ENCODE results near the gene KCNE5. TPM values are rescaled to one million over a fixed set of nuclear protein-coding genes. Genes with fewer than 3 reads are reported as not detected.
"Not testable (repeated sequence)": the region's sequence is repeated elsewhere in the genome, so short reads cannot be mapped to it uniquely, and the experiment has no call there.

The KCNE5 gene
- total and polyA plus RNA-seq, 3 donors from 2014 or later: 0.57 to 0.81 (median 0.79) TPM

DNA sequence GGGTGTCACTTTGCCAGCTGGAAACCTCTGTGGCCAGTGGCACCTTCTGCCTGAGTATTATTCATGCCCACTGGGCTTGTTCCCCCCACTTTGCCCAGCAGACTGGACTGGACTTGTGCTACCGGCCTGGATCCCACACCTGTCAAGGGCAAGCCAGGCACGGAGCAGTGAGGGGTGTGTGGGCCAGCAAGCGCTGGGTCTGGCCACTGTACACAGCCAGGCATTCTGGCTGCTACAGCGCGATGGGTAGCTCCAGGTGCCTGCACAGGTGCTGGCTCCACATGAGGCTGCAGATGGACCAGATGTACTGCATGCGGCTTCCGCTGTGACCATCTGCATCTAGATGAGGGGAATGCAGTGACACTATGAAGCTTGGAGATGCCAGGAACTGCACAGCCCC, 39.5 kb downstream of the KCNE5 start:
- WGBS, 2 donors: 95% methylated on average over 5 of the region's 7 CpGs; no CpG with 5 or more reads in 1 of the 2 donors
- no peaks in the 10 kb centered on the region for H3K9me3 ChIP-seq
- intact Hi-C loops (cut with DNase I; ENCODE audit: low total_unique reads): no loop called here
- H3K27me3 ChIP-seq: no peaks in the 10 kb centered on the region
- H3K4me3 ChIP-seq: no peak overlapping the region
- H3K36me3 ChIP-seq (ENCODE audit: low read depth, missing control alignments): no peaks in the 10 kb centered on the region
- H3K4me1 ChIP-seq: no peaks in the 10 kb centered on the region
- DNase-seq: no peak
- TF ChIP-seq CTCF (IDR thresholded peaks at IDR 0.05) (no peak), POLR2A (IDR thresholded peaks at IDR 0.05) (no peak)
- H3K27ac ChIP-seq: no peak overlapping the region

GRCh38 chrX:109578916-109579315, 46.1 kb downstream of the KCNE5 start:
- intact Hi-C loops (cut with DNase I; ENCODE audit: low total_unique reads): no loop called here
- no peak for DNase-seq
- Histone ChIP-seq H3K9me3 (no peaks in the 10 kb centered on the region), H3K4me1 (no peaks in the 10 kb centered on the region), H3K4me3 (no peak overlapping the region), H3K36me3 (ENCODE audit: low read depth, missing control alignments) (no peaks in the 10 kb centered on the region), H3K27ac (no peak overlapping the region), H3K27me3 (no peaks in the 10 kb centered on the region)
- TF ChIP-seq POLR2A (IDR thresholded peaks at IDR 0.05): no peak
- no peak for TF ChIP-seq CTCF (IDR thresholded peaks at IDR 0.05)
- WGBS, 2 donors: 54 to 60% methylated on average over 1 of the region's 1 CpG

GRCh38 chrX:109577055-109577454, 47.9 kb downstream of the KCNE5 start:
- no peak overlapping the region for H3K4me3 ChIP-seq

DNA sequence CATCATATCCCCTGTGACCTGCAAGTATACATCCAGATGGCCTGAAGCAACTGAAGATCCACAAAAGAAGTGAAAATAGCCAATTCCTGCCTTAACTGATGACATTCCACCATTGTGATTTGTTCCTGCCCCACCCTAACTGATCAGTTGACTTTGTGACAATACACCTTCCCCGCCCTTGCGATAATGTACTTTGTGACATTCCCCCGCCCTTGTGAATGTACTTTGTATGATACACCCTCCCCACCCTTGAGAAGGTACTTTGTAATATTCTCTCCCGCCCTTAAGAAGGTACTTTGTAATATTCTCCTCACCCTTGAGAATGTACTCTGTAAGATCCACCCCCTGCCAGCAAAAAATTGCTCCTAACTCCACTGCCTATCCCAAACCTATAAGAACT, 48.9 kb downstream of the KCNE5 start:
- H3K4me3 ChIP-seq; H3K27ac ChIP-seq; H3K4me1 ChIP-seq; DNase-seq; intact Hi-C loops (cut with DNase I; ENCODE audit: low total_unique reads); H3K9me3 ChIP-seq; H3K36me3 ChIP-seq (ENCODE audit: low read depth, missing control alignments); H3K27me3 ChIP-seq: not testable (repeated sequence)
- WGBS, 2 donors: 73 to 86% methylated on average over 2 to 4 of the region's 4 CpGs

More at GRCh38 chrX:109577055-109577454, 47.9 kb downstream of the KCNE5 start:
- H3K27ac ChIP-seq: no peak overlapping the region
- no peaks in the 10 kb centered on the region for H3K4me1 ChIP-seq
- TF ChIP-seq CTCF (IDR thresholded peaks at IDR 0.05): no peak
- no peak for TF ChIP-seq POLR2A (IDR thresholded peaks at IDR 0.05)
- DNase-seq: no peak
- 88 to 94% methylated on average over 2 of the region's 2 CpGs for WGBS, 2 donors
- intact Hi-C loops (cut with DNase I; ENCODE audit: low total_unique reads): no loop called here
- H3K9me3 ChIP-seq: no peaks in the 10 kb centered on the region
- H3K27me3 ChIP-seq: no peaks in the 10 kb centered on the region
- H3K36me3 ChIP-seq (ENCODE audit: low read depth, missing control alignments): no peaks in the 10 kb centered on the region

Small RNAs within 50 kb of the gene (small RNA-seq; reads per million reads assigned to genes)
- 0 reads per million in 2 donors for gene AL118496.2

Other genes with a start within 250 kb of the KCNE5 start
- gene GUCY2F, start 143.1 kb downstream of the KCNE5 start, total RNA-seq: under 1 TPM; 0.55 to 0.56 TPM
- gene GUCY2F, start 143.1 kb downstream of the KCNE5 start, polyA plus RNA-seq (ENCODE audit: insufficient read depth, low read depth, low replicate concordance): 0.32 TPM
- 10 to 100 TPM; 55.6 to 66.8 TPM for gene NXT2, start 88.3 kb downstream of the KCNE5 start, total RNA-seq
- gene NXT2, start 88.3 kb downstream of the KCNE5 start, polyA plus RNA-seq (ENCODE audit: insufficient read depth, low read depth, low replicate concordance): 41.4 TPM
- 100 to 1,000 TPM; 108 to 136 TPM for gene ACSL4, start 108.1 kb upstream of the KCNE5 start, total RNA-seq
- gene ACSL4, start 108.1 kb upstream of the KCNE5 start, polyA plus RNA-seq (ENCODE audit: insufficient read depth, low read depth, low replicate concordance): 40.4 TPM

All from testis (tissue), 3 donors.